Sigmoid colon (tissue), 7 donors: Measurements from ENCODE around the gene MSLN. TPM values are rescaled to one million over a fixed set of nuclear protein-coding genes. Genes with fewer than 3 reads are reported as not detected.

ENCODE experiments used
- DNase-seq: peaks from one replicate; pipeline ENCODE4 v3.0.0-alpha.2; 2019
- H3K27ac ChIP-seq, 4 donors: fragments of 200-600 bp; sonication (generic); one replicate each; pipeline ENCODE4 v1.5.1; 2016 to 2019; ENCODE audit warnings: mild to moderate bottlenecking in 1 of 4
- H3K27me3 ChIP-seq, 3 donors: fragments of 200-600 bp; sonication (generic); one replicate each; pipeline ENCODE4 v1.5.1; 2019; ENCODE audit warnings: mild to moderate bottlenecking in 1 of 3
- H3K36me3 ChIP-seq, 4 donors: fragments of 200-600 bp; sonication (generic); one replicate each; pipeline ENCODE4 v1.5.1; 2016 to 2019
- H3K4me1 ChIP-seq, 4 donors: fragments of 200-600 bp; sonication (generic); one replicate each; pipeline ENCODE4 v1.5.1; 2017 to 2019
- H3K4me3 ChIP-seq, 4 donors: fragments of 200-600 bp; sonication (generic); one replicate each; pipeline ENCODE4 v1.5.1; 2017 to 2019; ENCODE audit warnings: mild to moderate bottlenecking in 2 of 4, moderate library complexity in 1 of 4
- H3K9me3 ChIP-seq, 4 donors: fragments of 200-600 bp in 3 of 4; sonication (generic) in 3 of 4; one replicate each; pipeline versions ENCODE4 v1.5.1 to v1.6.1; 2013 to 2019
- EP300 ChIP-seq, 4 donors: sonication (generic); formaldehyde crosslinking; IDR thresholded peaks; one replicate each; pipeline ENCODE4 v1.6.1; 2017; ENCODE audit warnings: antibody characterized with exemption in 4 of 4
- POLR2A ChIP-seq, 2 donors: fragments of 450-650 bp; IDR thresholded peaks; one replicate each; pipeline ENCODE4 v1.6.1; 2016; ENCODE audit warnings: antibody characterized with exemption in 2 of 2, mild to moderate bottlenecking in 2 of 2, moderate library complexity in 2 of 2
- POLR2AphosphoS5 ChIP-seq, 4 donors: sonication (generic); formaldehyde crosslinking; IDR thresholded peaks; one replicate each; pipeline ENCODE4 v1.6.1; 2017; ENCODE audit warnings: antibody characterized with exemption in 4 of 4
- WGBS, 2 donors: extraction: QIAGEN DNeasy Blood & Tissue Kit; methylation state at CpG; one replicate each; pipeline ENCODE4 v1.1.7; 2013; 5-methylcytosine and 5-hydroxymethylcytosine counted together
- intact Hi-C: fragments of 100-400 bp; cut with DNase I; formaldehyde crosslinking; loops from one replicate; pipeline ENCODE4 v1.15.1; 2023
- polyA plus RNA-seq, 3 donors: library from polyadenylated mRNA; stranded (reverse); fragments of 200-250 nt; gene quantifications; one replicate each; pipeline ENCODE4 v1.2.3, GENCODE V29; 2013
- total RNA-seq, 4 donors: library from RNA; depleted of rRNA; stranded (reverse); fragments of >200 nt; gene quantifications; one replicate each; pipeline ENCODE4 v1.1.0, GENCODE V29; 2016
- TF ChIP-seq, protein P1 (sequence below), 4 experiments: fragments of 450-650 bp in 3 of 4; fragments of 200-600 bp in 1 of 4; IDR thresholded peaks; one replicate each; pipeline ENCODE4 v1.5.1; 2016 to 2019; ENCODE audit warnings: antibody characterized with exemption in 4 of 4, mild to moderate bottlenecking in 3 of 4, moderate library complexity in 2 of 4
- donor health status: healthy with polysubstance abuse.
- donor health status: Bipolar disorder and iron deficiency.
- donor health status: healthy.

MSLN gene
- total and polyA plus RNA-seq, 7 donors: 0.54 to 3.5 (median 1.2) TPM; not detected in 3

DNA sequence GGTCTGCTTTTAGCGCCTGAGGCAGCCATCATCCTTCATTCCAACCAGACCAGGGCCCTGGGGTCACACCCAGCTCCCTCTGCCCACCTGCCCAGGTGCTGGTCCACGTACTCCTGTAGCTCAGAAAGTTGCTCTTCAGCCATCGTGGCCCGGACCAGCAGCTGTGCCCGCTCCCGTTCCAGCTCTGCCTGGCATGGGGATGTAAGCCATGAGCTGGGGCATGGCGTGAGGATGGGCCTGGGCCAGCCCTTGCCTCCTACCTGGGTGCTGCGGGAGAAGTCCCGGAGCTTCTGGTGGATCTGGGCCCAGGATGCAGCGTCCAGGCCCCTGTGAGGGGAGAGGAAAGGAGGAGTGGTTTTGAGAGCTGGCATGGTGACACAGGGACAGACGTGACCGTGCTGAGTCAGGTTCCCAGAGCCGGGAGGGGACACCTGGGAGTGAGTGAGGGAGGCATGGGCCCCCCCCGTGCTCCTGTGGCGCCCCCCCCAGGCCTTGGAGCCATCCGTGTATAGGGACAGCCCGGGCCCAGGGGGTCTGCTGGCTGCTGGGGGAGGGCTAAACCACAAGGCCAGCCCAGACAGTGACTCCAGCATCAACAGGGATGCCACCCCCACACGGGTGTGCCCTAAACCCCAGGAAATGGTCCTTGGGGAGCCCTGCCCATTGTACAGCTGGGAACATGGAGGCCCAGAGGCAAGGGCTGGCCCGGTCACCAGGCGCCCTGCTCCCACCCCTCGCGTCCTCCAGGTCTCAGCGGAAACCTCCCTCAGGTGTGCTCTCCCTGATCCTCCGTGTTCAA lies 37.5 kb upstream of the MSLN start:
- H3K27me3 ChIP-seq: peaks cover 22 to 31% (median 24%) of the 10 kb centered on the region in 3 donors
- no peak for DNase-seq
- H3K4me1 ChIP-seq: peaks cover 0 to 49% (median 43%) of the 10 kb centered on the region in 4 donors
- intact Hi-C loops: no loop called here
- no peaks in the 10 kb centered on the region for H3K9me3 ChIP-seq
- H3K4me3 ChIP-seq: no peak overlapping the region
- H3K27ac ChIP-seq: no peak overlapping the region
- H3K36me3 ChIP-seq: no peaks in the 10 kb centered on the region
- whole genome bisulfite sequencing, 2 donors: 90 to 92% methylated on average over 24 of the region's 24 CpGs
- no peak for TF ChIP-seq POLR2A (IDR thresholded peaks at IDR 0.05)
- no peak for TF ChIP-seq EP300 (IDR thresholded peaks at IDR 0.05)
- TF ChIP-seq, protein P1, sequence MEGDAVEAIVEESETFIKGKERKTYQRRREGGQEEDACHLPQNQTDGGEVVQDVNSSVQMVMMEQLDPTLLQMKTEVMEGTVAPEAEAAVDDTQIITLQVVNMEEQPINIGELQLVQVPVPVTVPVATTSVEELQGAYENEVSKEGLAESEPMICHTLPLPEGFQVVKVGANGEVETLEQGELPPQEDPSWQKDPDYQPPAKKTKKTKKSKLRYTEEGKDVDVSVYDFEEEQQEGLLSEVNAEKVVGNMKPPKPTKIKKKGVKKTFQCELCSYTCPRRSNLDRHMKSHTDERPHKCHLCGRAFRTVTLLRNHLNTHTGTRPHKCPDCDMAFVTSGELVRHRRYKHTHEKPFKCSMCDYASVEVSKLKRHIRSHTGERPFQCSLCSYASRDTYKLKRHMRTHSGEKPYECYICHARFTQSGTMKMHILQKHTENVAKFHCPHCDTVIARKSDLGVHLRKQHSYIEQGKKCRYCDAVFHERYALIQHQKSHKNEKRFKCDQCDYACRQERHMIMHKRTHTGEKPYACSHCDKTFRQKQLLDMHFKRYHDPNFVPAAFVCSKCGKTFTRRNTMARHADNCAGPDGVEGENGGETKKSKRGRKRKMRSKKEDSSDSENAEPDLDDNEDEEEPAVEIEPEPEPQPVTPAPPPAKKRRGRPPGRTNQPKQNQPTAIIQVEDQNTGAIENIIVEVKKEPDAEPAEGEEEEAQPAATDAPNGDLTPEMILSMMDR (IDR thresholded peaks at IDR 0.05): no peak
- TF ChIP-seq POLR2AphosphoS5 (IDR thresholded peaks at IDR 0.05): no peak

DNA sequence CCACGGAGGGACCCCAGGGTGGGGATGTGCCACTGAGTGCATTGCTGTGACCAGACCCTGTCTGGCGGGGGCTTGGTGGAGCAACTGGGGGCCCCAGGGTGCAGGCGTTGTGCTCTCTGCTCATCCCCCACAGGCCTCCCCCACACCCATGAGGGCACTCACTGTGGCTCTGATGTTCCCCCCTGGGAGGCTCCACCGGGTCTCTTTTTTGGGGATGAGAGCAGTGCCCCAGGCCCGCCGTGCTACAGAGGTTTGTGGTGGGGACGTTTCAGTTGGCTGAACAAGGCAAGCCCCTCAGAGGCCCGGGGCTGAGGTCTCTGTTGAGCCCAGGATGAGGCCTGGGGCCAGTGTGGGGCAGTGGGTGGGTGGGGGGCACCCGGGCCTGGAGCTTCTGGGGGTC lies 36.8 kb upstream of the MSLN start:
- TF ChIP-seq POLR2AphosphoS5 (IDR thresholded peaks at IDR 0.05) (no peak), EP300 (IDR thresholded peaks at IDR 0.05) (no peak), POLR2A (IDR thresholded peaks at IDR 0.05) (no peak)
- TF ChIP-seq, protein P1 (IDR thresholded peaks at IDR 0.05): no peak
- intact Hi-C loops: no loop called here
- Histone ChIP-seq H3K36me3 (no peaks in the 10 kb centered on the region), H3K4me1 (peaks cover 0 to 56% (median 50%) of the 10 kb centered on the region in 4 donors), H3K27ac (no peak overlapping the region), H3K27me3 (peaks cover 27 to 37% (median 28%) of the 10 kb centered on the region in 3 donors), H3K4me3 (no peak overlapping the region), H3K9me3 (no peaks in the 10 kb centered on the region)
- DNase-seq: no peak
- 76 to 84% methylated on average over 9 of the region's 9 CpGs for WGBS, 2 donors

DNA sequence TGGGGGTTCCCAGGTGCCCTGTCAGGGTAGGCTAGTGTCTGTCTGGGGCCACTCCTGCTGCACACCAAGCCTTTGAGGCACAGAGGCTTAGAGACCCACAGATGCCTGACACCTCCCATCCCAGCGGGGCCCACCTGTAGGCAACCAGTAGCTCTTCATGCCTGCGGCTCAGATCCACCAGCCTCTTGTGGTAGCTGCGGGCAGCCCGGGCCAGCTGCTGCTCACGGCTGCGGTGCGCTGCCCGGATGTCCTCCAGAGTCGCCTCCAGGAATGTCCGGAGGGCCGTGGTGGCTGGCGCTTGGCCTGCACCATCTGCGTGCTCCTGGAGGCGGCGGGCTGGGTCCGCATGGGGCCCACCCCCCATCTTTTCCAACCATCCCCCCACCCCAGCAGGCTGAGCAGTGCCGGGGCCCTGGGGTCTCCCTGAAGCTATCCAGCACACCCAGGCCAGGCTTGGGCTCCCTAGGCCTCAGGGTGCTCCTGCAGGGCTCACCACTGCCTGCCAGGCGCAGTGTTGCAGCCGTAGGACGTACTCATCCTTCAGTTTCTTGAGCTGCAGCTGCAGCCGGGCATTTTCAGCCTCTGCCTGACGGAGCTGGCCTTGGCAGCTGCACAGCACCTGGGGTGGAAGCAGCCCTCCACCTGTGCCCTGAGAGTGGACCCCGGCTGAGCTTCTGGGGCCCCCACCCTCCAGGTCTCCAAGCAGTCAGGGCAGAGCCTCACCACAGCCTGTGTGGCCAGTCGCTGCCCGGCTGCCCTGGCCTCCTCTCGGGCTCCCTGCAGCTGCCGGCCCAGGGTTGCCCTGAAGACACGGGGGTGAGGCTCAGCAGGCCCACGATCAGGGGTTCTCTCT lies 36.1 kb upstream of the MSLN start:
- peaks cover 27 to 44% (median 30%) of the 10 kb centered on the region in 3 donors for H3K27me3 ChIP-seq
- WGBS, 2 donors: 62 to 72% methylated on average over 29 of the region's 29 CpGs

DNA sequence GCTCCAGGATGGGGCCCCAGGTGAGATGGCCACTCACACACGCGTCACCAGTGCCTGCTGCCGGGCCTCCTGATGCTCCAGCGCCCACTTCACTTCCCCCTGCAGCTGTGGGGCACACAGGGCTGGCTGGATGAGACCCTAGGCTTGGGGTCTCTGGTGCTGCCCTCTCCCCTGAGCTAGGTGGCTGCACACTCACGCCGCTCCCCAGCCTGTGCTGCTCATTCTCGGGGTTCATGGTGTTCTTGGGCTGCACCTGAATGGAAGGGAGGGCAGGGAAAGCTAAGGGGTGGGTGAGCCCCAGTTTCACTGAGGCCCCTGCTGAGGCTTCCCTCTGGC lies 35.5 kb upstream of the MSLN start:
- intact Hi-C loops: no loop called here

More for the DNA sequence above, 36.1 kb upstream of the MSLN start:
- intact Hi-C loops: no loop called here
- Histone ChIP-seq H3K27ac (no peak overlapping the region), H3K36me3 (no peaks in the 10 kb centered on the region), H3K4me1 (peaks cover 0 to 58% (median 50%) of the 10 kb centered on the region in 4 donors), H3K9me3 (no peaks in the 10 kb centered on the region), H3K4me3 (no peak overlapping the region)
- TF ChIP-seq POLR2AphosphoS5 (IDR thresholded peaks at IDR 0.05) (no peak), EP300 (IDR thresholded peaks at IDR 0.05) (no peak), POLR2A (IDR thresholded peaks at IDR 0.05) (no peak)
- TF ChIP-seq, protein P1 (IDR thresholded peaks at IDR 0.05): no peak
- DNase-seq: no peak

More for the DNA sequence above, 35.5 kb upstream of the MSLN start:
- Histone ChIP-seq H3K4me3 (no peak overlapping the region), H3K9me3 (no peaks in the 10 kb centered on the region), H3K4me1 (peaks cover 0 to 53% (median 44%) of the 10 kb centered on the region in 4 donors), H3K27me3 (peaks cover 27 to 45% (median 30%) of the 10 kb centered on the region in 3 donors), H3K27ac (no peak overlapping the region), H3K36me3 (no peaks in the 10 kb centered on the region)
- TF ChIP-seq POLR2A (IDR thresholded peaks at IDR 0.05) (no peak), POLR2AphosphoS5 (IDR thresholded peaks at IDR 0.05) (no peak), EP300 (IDR thresholded peaks at IDR 0.05) (no peak)
- TF ChIP-seq, protein P1 (IDR thresholded peaks at IDR 0.05): no peak
- DNase-seq: no peak
- WGBS, 2 donors: 60 to 80% methylated on average over 7 of the region's 7 CpGs
